Thyroid gland (tissue), 4 donors: ENCODE data around the gene ACSS1. TPM values are rescaled to one million over a fixed set of nuclear protein-coding genes. Genes with fewer than 3 reads are reported as not detected.
"Not testable (repeated sequence)": the region's sequence is repeated elsewhere in the genome, so short reads cannot be mapped to it uniquely, and the experiment has no call there.

ENCODE experiments used
- DNase-seq, 2 donors: peaks; one replicate each; pipeline ENCODE4 v3.0.0-alpha.2; 2019
- H3K27ac ChIP-seq, 3 donors: fragments of 200-600 bp; sonication (generic); 1 replicate in 2 of 3; 2 replicates in 1 of 3; pipeline ENCODE4 v1.5.1; 2016 to 2019; ENCODE audit warnings: mild to moderate bottlenecking in 1 of 3, moderate library complexity in 1 of 3
- H3K27me3 ChIP-seq: fragments of 200-600 bp; sonication (generic); one replicate; pipeline ENCODE4 v1.5.1; 2019
- H3K36me3 ChIP-seq, 2 donors: fragments of 200-600 bp; sonication (generic); one replicate each; pipeline ENCODE4 v1.5.1; 2016 to 2019
- H3K4me1 ChIP-seq, 2 donors: fragments of 200-600 bp; sonication (generic); one replicate each; pipeline ENCODE4 v1.5.1; 2017 to 2019
- H3K4me3 ChIP-seq, 3 donors: fragments of 200-600 bp; sonication (generic); replicated peaks in 1 of 3; 1 replicate in 2 of 3; 2 replicates in 1 of 3; pipeline ENCODE4 v1.5.1; 2016; ENCODE audit warnings: mild to moderate bottlenecking in 1 of 3
- H3K9me3 ChIP-seq: fragments of 200-600 bp; sonication (generic); one replicate; pipeline ENCODE4 v1.5.1; 2017
- CTCF ChIP-seq, 6 experiments: fragments of 200-600 bp in 3 of 6; fragments of 450-650 bp in 3 of 6; sonication (generic) in 3 of 6; IDR thresholded peaks; one replicate each; pipeline ENCODE4 v1.5.1; 2016 to 2019; ENCODE audit warnings: antibody characterized with exemption in 6 of 6, mild to moderate bottlenecking in 2 of 6, inconsistent platforms in 1 of 6, moderate library complexity in 1 of 6
- POLR2A ChIP-seq, 2 donors: fragments of 450-650 bp; IDR thresholded peaks; one replicate each; pipeline ENCODE4 v1.6.1; 2017; ENCODE audit warnings: antibody characterized with exemption in 2 of 2, mild to moderate bottlenecking in 2 of 2, moderate library complexity in 1 of 2
- WGBS, 2 donors: methylation state at CpG; one replicate each; pipeline ENCODE4 v1.1.5; 2017; 5-methylcytosine and 5-hydroxymethylcytosine counted together
- intact Hi-C: fragments of 100-400 bp; cut with DNase I; formaldehyde crosslinking; loops from one replicate; pipeline ENCODE4 v1.15.1; 2023
- total RNA-seq, 4 donors: library from RNA; depleted of rRNA; stranded (reverse); fragments of >200 nt; gene quantifications; one replicate each; pipeline ENCODE4 v1.2.3, GENCODE V29; 2016

Gene ACSS1
- total RNA-seq, 4 donors from 2014 or later = 45.8 to 57.4 (median 52.1) TPM

DNA sequence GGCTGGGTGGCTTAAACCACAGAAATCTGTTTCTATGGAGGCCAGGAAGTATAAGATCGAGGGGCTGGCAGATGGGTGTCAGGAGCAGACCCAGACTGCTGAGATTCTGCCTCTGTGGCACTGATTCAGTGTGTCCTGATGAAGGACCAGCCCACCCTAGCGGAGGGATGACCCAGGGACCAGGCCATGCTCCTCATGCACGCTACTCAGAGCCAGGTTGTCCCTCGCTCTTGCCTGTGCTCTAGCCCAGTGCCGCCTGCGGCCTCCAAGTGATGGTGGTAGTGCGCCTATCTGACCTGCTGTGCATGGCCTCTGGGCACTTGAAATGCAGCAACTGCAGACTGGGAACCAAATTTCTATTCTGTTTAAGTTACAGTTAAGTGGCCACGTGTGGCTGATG, 52.3 kb downstream of the ACSS1 start:
- H3K4me1 ChIP-seq = peaks cover 43 to 48% of the 10 kb centered on the region in 2 donors
- intact Hi-C loops = no loop called here
- WGBS, 2 donors = 85 to 88% methylated on average over 8 of the region's 8 CpGs
- H3K27ac ChIP-seq = peak overlapping the region; percentile 26 to 73 (median 70)
- peaks cover 8% of the 10 kb centered on the region in 2 donors for H3K36me3 ChIP-seq
- no peak overlapping the region for H3K4me3 ChIP-seq
- no peaks in the 10 kb centered on the region for H3K27me3 ChIP-seq
- DNase-seq = no peak
- TF ChIP-seq CTCF (IDR thresholded peaks at IDR 0.05) = no peak
- TF ChIP-seq POLR2A (IDR thresholded peaks at IDR 0.05) = no peak
- H3K9me3 ChIP-seq = no peaks in the 10 kb centered on the region

GRCh38 chr20:25005220-25005619, 52.7 kb downstream of the ACSS1 start:
- TF ChIP-seq CTCF (IDR thresholded peaks at IDR 0.05) (no peak), POLR2A (IDR thresholded peaks at IDR 0.05) (no peak)
- Histone ChIP-seq H3K9me3 (no peaks in the 10 kb centered on the region), H3K4me1 (peaks cover 43 to 48% of the 10 kb centered on the region in 2 donors), H3K4me3 (no peak overlapping the region), H3K27ac (peak overlapping the region; percentile 26 to 73 (median 70)), H3K27me3 (no peaks in the 10 kb centered on the region), H3K36me3 (peaks cover 8% of the 10 kb centered on the region in 2 donors)
- DNase-seq = peak; percentile 74 to 81
- intact Hi-C loops = no loop called here
- whole genome bisulfite sequencing, 2 donors = 30 to 45% methylated on average over 2 of the region's 2 CpGs

GRCh38 chr20:25003002-25003401, 54.9 kb downstream of the ACSS1 start:
- Histone ChIP-seq H3K9me3 (no peaks in the 10 kb centered on the region), H3K36me3 (peaks cover 8% of the 10 kb centered on the region in 2 donors), H3K4me3 (no peak overlapping the region), H3K27me3 (no peaks in the 10 kb centered on the region), H3K4me1 (peaks cover 34 to 47% of the 10 kb centered on the region in 2 donors), H3K27ac (no peak overlapping the region)
- intact Hi-C loops = no loop called here
- DNase-seq = no peak
- no peak for TF ChIP-seq POLR2A (IDR thresholded peaks at IDR 0.05)
- TF ChIP-seq CTCF (IDR thresholded peaks at IDR 0.05) = no peak
- WGBS, 2 donors = 97 to 98% methylated on average over 1 of the region's 1 CpG

- H3K4me3 ChIP-seq, H3K9me3 ChIP-seq, H3K36me3 ChIP-seq, DNase-seq, H3K27me3 ChIP-seq, intact Hi-C loops: not testable (repeated sequence)
- H3K27ac ChIP-seq = peak overlapping the region in 1 of 3 donors; percentile 92
- WGBS, 2 donors = 94 to 99% methylated on average over 4 of the region's 4 CpGs
- peaks cover 27 to 54% of the 10 kb centered on the region in 2 donors for H3K4me1 ChIP-seq
These were observed 56.6 kb downstream of the ACSS1 start for GRCh38 chr20:25001323-25001722.

GRCh38 chr20:25000268-25000801, 57.6 kb downstream of the ACSS1 start:
- TF ChIP-seq CTCF (IDR thresholded peaks at IDR 0.05) = peak in 4 of 6 experiments; percentile 22 to 67 (median 51)
- TF ChIP-seq POLR2A (IDR thresholded peaks at IDR 0.05) = peak in 1 of 2 donors; percentile 42
- Histone ChIP-seq H3K36me3 (no peaks in the 10 kb centered on the region), H3K4me3 (no peak overlapping the region), H3K4me1 (peaks cover 21 to 47% of the 10 kb centered on the region in 2 donors), H3K27ac (peak overlapping the region; percentile 67 to 92 (median 85)), H3K9me3 (no peaks in the 10 kb centered on the region), H3K27me3 (no peaks in the 10 kb centered on the region)
- 31 to 33% methylated on average over 4 of the region's 4 CpGs for WGBS, 2 donors
- peak; percentile 98 to 99 for DNase-seq
- intact Hi-C loops = no loop called here
